ENCODE data around the gene HAUS7.

HAUS7 gene

DNA sequence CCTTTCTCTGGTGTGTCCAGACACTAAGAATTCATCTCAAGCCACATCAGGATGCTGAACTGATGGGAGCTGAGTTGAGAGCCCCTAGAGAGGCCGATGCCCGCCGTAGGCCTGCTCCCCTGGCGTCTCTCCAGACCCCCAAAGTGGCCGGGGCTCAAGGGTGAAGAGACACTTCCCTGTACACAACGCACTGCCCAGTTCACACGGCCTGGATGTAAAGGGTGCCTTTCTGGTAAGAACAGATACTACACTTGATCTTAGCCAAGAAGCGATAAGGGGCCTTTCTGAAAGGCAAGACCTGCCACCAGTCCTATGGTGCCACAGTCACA, 19.5 kb downstream of the HAUS7 start:
- no peak for DNase-seq

DNA sequence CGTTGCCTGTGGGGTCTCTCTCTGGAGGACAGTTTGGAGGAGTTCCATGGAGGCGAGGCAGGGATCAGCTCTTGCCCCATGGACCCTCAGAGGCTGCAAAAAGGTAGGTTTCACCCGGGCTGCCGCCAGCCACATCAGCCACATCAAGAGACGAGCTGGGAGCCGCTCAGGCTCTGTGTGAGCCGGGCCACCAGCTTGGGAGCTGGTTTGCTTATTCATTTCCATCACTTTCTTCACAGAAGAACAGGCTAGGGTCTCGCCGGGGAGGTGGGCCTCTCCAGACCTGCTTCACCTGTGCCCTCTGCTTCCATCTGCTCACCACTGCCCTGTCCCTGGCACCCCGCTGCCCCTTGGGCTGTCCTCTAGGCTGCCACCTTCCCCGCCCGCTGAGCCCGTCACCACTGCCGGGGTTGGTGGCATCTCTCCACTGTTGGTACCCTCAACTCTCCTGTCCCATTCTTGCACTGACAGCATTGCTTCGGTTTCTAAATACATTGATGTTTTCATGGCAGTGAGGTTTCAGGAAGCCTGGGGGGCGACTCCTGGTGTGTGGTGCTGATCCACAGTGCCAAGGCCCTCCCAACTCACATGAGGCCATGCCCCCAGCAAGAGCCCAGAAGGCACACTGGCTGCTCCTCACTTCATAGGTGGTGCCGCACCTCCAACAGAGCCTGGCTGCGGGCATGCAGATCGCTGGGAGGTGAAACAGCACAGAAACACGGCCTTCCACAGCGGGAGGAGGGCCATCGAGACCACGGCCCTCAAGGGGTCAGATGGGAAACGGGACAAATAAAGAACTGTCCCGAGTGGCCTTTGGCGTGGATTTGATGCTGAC, 20.0 kb downstream of the HAUS7 start:
- no peak for DNase-seq

DNA sequence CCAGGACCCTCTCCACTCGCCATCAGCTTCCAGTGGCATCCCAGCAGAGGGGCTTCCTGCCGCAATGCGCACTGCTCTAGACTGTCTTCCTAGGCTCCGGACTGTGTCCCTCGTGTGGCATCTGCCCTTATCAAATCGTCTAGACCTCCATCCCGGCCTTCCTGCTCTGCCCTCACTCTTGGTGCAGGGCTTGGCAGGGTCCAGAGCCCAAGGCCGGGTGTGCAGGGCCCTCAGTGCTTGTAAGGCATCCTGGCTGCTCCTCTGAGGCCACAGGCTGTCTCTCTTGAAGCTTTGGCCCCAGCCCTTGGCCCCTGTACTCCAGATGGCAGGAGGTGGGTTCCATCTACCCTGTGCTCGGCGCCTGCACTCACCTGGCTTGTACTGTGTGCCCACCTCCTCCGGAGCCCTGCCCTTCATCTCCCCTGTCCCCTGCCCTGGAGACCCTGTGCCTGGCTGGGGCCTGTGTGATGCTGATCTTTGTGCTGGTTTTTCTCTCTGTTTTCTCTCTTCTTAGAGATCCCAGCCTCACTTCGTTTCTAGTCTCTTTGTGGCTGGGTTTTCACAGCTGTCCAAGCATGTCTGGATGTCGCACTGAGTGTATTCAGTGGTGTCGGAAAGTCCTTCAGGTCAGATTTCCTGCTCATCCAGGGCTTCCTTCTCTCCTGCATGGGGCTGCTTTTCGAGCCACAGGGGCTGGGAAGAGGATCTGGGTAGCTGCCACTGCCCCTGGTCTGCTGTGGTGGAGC, 20.8 kb downstream of the HAUS7 start:
- no peak for DNase-seq

DNA sequence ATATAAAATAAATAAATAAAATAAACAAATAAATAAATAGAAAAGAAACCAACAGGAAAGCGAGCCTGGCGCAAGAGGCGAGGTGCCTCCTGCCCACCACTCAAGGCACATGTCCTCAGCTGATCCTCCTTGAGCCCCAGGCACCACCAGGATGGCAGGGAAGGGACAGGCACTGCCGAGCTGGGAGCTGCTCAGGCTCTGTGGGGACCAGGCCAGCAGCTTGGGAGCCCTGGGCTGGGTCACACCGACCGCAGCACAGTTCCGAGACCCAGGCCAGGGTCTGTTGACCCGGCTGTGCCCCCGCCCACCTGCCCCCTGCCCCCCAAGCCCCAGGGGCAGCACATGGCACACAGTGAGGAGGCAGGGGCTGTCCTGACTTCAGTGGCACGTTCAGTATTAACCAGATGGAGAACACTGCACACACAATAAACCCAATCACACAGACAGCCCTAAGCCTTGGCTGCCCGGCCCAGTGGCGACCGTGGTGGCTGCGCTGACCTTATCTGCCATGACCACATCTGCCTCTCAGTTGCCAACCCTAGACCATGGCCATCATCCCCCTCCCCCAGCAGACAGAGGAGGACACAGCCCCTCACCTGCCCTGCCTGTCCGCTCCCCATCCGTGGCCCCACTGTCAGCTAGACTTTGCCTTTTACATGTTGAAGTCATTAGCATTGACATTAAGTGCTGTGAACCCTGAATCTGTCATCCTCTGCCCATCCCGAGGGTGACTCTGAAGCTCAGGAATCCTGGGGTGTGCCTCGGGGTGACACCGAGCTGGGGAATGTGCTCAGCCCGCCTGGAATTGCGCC, 21.6 kb downstream of the HAUS7 start:
- no peak for DNase-seq

DNA sequence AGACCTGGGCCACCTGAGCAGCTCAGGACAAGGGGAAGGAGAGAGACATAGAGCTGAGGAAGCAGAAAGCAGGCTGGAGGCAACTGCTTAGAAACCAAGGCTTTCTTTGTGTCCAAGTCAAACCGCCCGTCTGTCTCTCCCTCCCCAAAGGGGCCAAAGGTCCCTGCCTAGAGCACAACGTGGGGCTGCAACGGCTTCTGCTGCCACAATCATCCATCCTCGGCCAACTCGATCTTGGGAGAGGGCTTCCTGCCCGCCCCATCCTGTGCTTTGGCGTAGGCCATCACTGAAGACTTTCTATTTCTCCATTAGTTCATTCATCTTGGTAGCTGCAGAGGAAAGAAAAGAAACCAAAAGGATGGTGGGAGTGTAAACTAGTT, 22.8 kb downstream of the HAUS7 start:
- no peak for DNase-seq

DNA sequence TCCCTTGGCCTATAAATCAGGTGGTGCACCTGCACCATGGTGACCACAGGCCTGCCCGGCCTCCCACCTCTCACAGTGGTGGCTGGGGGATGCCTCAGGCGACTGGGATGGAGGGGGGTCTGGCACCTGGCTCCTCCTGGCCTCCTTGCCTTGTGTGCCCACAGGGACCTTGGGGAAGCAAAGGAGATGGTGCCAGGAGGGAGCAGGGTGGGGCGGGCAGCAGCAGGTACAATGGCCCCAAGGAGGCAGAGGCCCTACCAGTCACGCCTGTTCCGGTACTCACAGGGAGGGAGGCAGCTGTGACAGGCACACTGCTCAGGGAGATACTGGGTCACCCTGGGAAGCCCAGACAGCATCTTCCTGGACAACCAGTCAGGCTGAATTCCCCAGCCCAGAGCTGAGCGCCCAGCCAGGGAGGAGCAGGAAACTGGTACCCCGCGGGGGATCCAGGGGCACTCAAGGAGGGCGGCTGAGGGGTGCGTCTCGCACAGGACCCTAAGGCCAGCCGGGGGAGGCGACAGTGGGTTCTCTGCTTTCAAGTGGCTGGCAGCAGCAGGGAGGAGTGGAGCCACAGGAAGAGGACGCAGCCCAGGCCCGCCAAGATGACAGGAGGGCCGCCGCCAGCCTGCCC, 23.3 kb downstream of the HAUS7 start:
- DNase-seq, result no peak

DNA sequence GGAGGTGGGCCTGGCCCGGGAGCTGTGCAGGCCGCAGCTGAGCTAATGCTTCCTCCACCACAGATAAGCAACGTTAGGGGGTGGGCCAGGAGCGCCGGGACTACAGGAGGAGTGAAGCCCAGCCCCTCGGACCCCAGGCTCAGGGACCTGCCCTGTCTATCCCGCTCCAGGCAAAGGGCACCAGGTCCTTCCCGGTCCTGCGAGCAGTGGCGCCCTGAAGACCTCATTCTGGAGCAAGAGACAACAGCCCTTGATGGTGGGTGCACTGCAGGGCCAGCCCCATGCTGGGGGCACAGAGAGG, 23.8 kb downstream of the HAUS7 start:
- DNase-seq, result no peak

DNA sequence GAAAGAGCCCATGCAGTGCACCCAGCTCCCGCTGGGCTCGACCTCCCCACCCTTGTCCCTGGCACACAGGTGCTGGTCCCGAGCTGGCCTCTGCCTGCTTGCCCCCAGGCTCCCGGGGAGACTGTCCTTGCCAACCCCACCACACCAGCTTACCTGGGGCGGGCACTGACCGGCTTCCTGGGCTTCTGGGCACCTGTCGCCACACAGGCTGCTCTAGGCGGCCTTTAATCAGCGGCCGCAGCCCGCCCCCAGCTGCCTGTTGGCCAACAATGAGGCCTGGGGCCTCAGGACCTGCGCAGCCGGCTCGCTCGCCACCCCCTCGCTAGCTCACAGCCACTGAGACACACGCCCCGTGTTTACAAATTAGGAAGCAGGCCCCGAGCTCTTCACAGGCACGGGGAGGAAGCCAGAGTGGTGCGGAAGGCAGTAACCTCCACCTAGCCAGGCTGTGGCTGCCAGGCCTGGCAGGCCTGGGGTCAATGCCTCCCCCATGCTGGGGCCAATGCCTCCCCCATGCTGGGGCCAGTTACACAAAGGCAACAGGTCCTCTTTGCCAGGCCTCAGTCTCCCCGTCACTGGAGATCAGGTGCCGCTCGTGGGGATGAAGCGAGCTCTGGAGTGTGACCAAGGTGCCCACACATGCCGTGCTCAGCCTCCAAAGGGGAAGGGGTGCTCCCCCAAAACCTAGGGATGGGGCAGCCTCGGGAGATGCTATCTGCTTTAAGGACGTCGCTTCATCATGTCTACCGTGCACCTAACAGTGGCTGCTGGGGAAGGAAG, 24.3 kb downstream of the HAUS7 start, which contains the start of gene TREX2:
TREX2 (minus strand) TSS at position 201 of the 780 bp plus-strand sequence. CDS start 626 bp downstream, outside the sequence.
- DNase-seq, result no peak

DNA sequence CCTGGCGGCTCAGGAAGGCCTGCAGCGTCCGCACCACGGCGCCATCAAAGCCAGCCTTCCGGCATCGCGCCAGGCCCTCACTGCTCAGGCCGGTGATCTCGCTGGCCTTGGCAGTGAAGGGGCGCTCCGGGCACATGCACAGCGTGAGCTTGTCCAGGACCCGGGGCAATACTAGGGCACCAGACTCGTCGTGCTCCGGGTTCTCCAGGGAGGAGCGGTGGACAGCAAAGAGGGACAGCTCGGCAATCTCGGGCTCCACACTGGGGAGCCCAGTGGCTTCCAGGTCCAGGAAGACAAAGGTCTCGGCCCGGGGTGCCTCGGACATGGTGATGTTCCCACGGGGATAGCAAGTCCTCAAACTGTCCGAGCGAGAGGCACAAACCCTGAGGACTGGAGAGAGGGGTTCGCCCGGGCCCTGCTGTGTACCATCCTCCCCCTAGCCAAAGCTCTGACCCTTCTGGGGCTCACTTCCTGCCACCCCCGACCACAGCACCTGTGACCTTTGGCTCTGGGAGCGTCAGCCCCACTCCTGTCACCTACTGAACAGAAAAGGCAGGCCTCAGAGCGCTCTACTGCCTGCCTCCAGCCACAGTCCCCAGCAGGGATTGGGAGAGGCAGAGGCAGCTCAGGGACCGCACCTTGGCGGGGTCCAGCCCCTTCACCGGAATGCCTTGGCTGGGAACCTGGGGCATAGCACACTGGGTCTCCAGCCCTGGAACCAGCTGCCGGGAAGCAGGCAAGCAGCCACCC, 25.1 kb downstream of the HAUS7 start:
- no peak for DNase-seq

DNA sequence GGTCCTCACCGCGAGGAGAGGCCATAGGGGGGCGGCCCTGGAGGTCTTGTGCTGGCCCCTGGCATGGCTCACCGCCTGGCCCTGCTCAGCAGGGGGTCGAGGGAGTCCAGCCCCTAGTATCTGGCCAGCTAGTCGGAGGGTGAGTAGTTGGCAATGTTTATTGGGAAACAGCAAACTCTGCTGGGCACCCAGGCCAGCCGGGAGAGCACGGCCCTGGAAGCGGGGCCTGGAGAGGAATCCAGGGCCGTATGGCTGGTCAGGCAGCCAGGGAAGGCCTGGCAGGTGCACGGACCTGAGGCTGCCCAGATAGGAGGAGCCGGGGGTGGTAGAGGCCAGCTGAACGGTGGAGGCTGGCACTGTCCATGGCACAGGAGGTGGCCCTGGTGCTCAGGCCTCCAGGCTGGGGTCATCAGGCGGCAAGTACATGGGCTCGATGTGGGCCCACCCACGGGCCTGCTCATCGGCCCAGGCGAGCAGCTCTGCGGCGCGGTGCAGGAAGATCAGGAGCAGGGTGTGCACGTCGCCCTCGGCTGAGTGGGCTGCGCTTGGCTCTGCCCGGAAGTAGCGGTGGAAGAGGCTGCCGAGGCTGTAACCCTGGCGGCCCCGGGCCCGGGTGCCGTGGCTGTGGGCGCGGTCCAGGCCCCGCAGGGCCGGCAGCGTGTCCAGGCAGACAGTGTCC, 25.9 kb downstream of the HAUS7 start:
- DNase-seq, result no peak

DNA sequence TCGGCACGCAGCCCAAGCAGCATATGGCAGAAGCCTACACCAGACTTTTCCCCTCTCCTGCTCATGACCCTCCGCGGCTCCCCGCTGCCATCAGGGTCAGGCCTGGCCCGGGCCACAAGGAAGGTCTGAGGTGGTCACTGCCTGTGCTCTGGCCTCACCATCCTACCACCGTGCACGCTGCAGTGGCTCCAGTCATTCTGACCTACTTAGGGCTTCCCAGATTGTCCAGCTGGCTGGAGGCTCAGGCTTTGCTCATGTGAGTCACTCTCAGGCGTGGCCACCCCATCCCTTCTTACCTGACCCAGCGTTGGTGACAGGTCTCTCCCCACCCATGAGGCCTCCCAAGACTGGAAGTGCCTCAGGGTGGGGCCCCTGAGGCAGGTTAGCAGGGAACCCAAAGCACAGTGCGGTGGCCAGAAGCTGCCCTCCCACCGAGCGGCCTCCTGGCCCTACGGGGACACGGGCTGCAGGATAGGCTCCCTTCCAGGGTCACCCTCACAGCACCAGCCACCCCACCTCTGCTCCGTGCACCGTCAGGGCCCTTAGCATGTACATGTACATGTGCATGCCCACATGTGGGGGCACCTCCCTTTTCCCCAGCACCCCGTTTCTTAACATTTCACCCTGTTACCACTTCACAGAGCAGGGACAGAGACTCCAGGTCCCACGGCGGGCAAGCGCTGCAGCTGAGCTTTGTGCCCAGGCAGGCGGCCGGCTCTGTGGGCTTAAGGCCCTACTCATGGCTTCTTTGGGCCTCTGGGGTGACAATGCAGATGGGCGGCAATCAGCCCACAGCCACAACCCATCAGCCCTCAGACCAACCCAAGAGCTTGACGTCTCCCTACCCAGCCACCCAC, 26.7 kb downstream of the HAUS7 start:
- DNase-seq, result no peak

DNA sequence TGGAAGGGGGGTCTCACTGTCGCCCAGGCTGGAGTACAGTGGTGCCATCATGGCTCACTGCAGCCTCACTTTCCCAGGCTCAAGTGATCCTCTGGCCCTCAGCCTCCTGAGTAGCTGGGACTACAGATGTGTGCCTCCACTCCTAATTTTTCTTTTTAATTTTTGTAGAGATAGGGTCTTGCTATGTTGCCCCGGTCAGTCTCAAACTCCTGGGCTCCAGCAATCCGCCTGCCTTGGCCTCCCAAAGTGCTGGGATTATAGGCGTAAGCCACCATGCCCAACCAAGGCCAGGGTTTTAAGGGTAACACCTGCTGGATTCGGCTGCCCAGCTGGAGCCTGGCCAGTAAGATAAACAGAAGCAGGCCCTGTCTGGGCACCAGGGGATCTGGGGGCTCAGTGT, 27.9 kb downstream of the HAUS7 start:
- DNase-seq, result no peak

DNA sequence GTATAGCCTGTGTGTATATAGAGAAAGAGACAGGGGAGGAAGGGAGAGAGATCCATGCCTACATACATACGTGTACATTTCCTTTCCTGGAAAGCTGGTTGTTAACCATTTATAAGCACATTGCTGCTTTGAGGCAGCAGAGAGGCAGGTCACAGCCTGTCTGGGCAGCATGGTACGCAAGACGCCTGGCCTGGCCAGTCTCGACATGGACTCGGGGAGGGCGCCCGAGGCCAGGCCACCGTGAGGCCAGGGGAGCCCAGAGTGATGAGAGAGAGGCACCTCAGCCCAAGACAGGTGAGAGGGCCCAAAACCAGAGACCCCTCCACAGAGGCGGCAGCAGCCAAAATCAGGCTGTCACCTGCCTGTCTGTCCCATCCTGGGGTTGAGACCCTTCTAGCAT, 28.4 kb downstream of the HAUS7 start:
- no peak for DNase-seq

DNA sequence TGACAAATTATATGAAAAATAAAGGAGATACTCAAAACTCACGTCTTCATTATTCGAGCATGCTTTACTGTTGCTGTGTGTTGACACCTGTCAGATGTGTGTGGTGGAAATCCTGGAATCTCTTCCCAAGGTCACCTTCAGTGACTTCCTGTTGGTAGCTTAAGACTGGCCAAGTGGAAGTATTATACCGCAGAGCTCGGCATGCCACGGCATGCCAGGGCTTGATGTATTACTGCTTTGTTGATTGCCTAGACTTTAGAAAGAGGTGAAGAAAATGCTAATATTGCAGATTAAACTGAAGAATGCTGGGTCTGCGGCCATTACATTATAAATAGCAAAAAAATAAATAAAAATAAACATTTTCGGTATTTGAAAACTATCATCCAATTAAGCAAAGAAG, 29.1 kb downstream of the HAUS7 start:
- no peak for DNase-seq

DNA sequence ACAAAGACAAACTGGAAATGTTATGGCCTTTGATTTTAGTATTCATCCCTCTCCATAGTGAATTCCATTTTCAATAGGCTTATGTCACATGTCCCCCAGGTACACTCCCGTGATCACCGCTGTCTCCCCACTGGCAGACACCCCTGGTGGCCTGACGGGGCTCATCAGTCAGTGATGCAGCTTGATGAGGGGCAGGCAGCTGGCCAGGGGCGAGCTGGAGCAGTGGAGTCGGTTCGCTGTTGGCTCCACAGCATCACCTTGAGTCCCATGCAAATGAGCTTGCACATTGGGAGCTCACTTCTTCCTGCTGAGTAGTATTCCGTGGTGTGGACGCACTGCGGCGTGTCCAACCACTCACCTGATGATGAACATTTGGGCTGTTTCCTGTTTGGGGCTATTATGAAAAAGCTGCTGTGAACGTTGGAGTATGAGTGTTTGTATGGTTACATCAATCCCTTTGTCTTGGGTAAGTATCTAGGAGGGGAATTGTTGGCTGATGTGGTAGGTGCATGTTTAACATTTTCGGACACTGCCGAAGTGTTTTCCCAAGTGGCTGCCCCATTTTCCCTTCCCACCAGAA, 29.7 kb downstream of the HAUS7 start:
- no peak for DNase-seq

DNA sequence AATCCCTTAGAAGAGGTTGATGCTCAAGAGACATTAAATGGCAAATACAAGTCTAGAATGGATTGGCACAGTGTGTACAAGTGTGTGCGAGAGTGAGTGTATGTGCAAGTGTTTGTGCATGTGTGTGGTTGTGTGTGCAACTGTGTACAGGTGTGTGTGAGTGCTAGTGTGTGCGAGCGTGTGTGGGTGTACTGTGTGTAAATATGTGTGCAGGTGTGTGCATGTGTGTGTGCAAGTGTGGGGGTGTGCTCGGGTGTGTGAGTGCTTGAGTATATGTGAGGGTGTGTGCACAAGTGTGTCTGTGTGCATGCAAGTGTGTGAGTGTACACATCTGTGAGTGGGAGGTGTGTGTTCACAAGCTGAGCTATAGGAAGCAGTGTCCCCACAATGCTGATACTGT, 30.4 kb downstream of the HAUS7 start:
- no peak for DNase-seq

DNA sequence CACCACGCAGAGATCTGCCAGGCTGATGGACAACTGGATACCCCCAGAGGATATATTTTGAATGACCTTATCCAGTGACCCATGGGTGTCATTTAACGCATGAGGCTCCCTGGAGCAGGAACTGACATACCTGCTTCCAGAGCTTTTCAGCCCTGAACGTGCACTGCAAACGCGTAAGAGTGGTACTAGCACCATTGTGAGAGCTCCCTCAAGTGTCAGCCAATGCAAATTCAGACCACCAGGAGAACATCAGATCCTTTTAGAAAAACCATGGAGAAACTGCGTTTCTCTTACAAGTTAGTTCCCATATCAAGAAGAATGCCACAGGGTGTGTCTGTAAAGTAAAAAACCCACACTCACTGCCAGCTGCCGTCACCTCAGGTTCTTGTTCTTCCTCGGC, 31.8 kb downstream of the HAUS7 start:
- no peak for DNase-seq

DNA sequence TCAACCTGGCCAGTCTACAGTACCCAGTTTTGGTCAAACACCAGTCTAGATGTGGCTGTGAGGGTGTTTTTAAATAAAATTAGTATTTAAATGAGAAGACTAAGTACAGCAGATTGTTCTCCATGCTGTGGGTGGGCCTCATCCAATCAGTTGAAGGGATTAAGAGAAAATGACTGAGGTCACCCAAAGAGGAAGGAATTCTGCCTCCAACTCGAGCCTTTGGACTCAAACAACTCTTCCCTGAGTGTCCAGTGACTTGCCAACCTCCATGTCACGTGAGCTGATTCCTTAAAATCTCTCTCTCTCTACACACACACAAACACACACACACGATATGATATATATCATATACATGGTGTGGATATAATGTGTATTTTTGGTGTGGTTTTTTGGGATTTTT, 34.5 kb downstream of the HAUS7 start:
- DNase-seq, result no peak

DNA sequence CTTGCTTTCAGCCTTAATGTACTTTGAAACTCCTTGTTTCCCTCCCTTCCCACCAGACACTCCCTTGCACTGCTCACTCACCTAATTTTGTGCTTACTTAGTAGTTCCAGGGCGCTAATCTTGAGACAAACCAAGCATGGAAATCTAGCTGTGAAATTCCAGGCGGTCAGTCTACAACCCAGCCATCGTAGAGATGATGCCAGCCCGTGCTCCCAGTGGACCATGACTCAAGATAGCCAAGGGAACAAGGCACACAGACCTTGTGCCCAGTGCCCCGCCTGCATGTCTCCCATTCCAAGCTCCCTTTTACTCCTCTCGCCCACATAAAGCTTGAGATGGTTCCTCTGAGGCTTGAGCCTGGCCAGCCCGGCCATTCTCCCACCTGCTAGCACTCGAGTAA, 35.6 kb downstream of the HAUS7 start:
- no peak for DNase-seq

DNA sequence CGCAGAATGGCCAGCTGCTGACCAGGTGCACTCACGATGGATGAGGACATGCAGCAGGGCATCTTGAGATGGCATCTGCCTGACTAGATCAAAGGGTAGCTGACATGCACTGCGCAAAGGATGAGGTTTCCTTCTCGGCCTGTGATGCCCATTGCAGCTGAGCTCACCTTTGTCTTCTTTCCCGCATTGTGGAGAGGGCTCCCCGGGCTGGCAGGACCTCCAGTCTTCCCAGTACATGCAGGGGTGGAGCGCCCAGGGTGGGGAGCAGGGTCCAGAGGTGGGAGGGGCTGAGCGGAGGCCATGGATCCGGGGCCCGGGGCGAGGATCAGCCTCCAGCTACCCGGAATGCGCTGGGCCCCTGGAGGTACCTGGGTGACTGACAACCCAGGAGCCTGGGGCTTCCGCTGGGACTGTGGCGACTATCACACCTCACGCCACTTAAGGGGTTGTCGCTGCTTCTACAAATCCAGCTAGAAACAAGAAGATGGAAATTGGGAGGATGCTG, 36.5 kb downstream of the HAUS7 start:
- no peak for DNase-seq
